Bronchial epithelial cell (primary cell): ENCODE results near the gene NOC2L. TPM values are rescaled to one million over a fixed set of nuclear protein-coding genes. Genes with fewer than 3 reads are reported as not detected.

Experiments
- DNase-seq: peaks from one replicate; pipeline ENCODE4 v3.0.0-alpha.2; 2010; ENCODE audit warnings: low read depth
- FAIRE-seq: peaks from 2 replicates; lab custom pipeline; 2011; peaks lifted over from hg19 to GRCh38; lab: Jason Lieb, UNC
- H3K27me3 ChIP-seq: 2 replicates; pipeline ENCODE4 v1.5.1; 2011; ENCODE audit warnings: low read length; ENCODE audit not compliant: control insufficient read depth, insufficient read depth
- H3K36me3 ChIP-seq: 2 replicates; pipeline ENCODE4 v1.5.1; 2011; ENCODE audit warnings: low read length; ENCODE audit not compliant: control insufficient read depth, insufficient read depth
- H3K4me3 ChIP-seq: 2 replicates; pipeline ENCODE4 v1.5.1; 2011; ENCODE audit warnings: mild to moderate bottlenecking, low read depth, low read length, control low read depth
- CTCF ChIP-seq: IDR thresholded peaks from 2 replicates; pipeline ENCODE4 v1.5.1; 2011; ENCODE audit warnings: mild to moderate bottlenecking, moderate library complexity, low read length, control low read depth, inconsistent platforms; ENCODE audit not compliant: insufficient read depth, severe bottlenecking
- total RNA-seq: library from RNA; depleted of rRNA; stranded (reverse); fragments of >200 nt; gene quantifications from 2 replicates; pipeline ENCODE4 v1.2.1, GENCODE V29; 2014

Gene NOC2L
- total RNA-seq, 1 donor from 2014 or later, result 128 TPM

GRCh38 chr1:959731-960362, 791 bp upstream of the NOC2L start:
- TF ChIP-seq CTCF, result no peak
- H3K36me3 ChIP-seq, result peaks cover 23% of the 10 kb centered on the region
- H3K4me3 ChIP-seq, result peak overlapping the region; percentile 60
- FAIRE-seq (no peak), DNase-seq (no peak)
- H3K27me3 ChIP-seq, result no peaks in the 10 kb centered on the region

GRCh38 chr1:956636-957035, 2.4 kb downstream of the NOC2L start:
- TF ChIP-seq CTCF, result no peak
- Histone ChIP-seq H3K36me3 (peaks cover 37% of the 10 kb centered on the region), H3K4me3 (no peak overlapping the region), H3K27me3 (no peaks in the 10 kb centered on the region)
- no peak for DNase-seq
- no peak for FAIRE-seq

- TF ChIP-seq CTCF, result no peak
- Histone ChIP-seq H3K27me3 (no peaks in the 10 kb centered on the region), H3K36me3 (peaks cover 47% of the 10 kb centered on the region), H3K4me3 (no peak overlapping the region)
- FAIRE-seq (no peak), DNase-seq (no peak)
Measured at GRCh38 chr1:955474-955873, 3.6 kb downstream of the NOC2L start.

- Histone ChIP-seq H3K27me3 (no peaks in the 10 kb centered on the region), H3K36me3 (peaks cover 52% of the 10 kb centered on the region), H3K4me3 (no peak overlapping the region)
- no peak for FAIRE-seq
- no peak for DNase-seq
- TF ChIP-seq CTCF, result no peak
Measured at GRCh38 chr1:954927-955326, 4.1 kb downstream of the NOC2L start.

GRCh38 chr1:953524-954320, 5.3 kb downstream of the NOC2L start:
- Histone ChIP-seq H3K27me3 (no peaks in the 10 kb centered on the region), H3K36me3 (peaks cover 62% of the 10 kb centered on the region), H3K4me3 (no peak overlapping the region)
- TF ChIP-seq CTCF, result no peak
- DNase-seq (no peak), FAIRE-seq (no peak)
